D341Med (cell line): ENCODE results near the gene SPNS2.

ENCODE experiments used
- DNase-seq: peaks from one replicate; pipeline ENCODE4 v3.0.0; 2012; ENCODE audit warnings: low spot score

Gene SPNS2

DNA sequence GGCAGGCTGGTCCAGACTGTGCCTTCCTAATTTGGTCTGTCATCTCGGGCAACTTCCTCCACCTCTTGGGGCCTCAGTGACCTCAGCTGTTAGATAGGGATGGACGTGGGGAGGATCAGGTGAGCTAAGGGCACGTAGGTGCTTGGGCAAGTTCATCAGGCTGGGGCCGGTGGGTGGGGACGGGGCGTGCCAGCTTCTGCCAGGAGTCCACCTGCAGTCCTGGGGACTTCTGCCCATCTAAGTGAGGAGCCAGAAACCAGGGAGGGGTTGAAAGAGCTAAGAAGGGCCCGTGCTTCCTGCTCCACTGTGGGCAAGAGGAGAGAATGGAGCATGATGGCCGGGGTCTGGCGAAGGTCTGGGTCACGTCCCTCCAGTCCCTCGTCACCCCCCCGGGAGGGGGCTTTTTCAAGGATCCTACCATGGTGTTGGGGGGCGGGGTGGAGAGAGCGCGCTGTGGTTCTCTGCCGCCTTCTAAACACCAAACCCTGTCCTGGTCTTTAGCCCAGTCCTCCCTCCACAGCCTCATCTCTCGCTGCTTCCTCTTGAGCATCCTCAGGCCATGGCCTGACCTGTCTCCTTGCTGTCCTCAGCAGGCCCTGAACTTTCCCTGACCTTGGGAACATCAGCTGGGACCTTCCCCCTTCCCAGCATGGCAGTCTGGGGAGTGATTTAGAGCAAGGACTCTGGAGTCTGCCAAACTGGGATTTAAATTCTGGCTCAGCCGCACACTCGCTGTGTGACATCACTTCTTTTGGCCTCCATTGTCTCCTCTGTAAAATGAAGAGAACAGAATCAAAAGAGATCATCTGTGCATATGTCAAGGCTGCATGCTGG, 21.6 kb downstream of the SPNS2 start:
- no peak for DNase-seq

DNA sequence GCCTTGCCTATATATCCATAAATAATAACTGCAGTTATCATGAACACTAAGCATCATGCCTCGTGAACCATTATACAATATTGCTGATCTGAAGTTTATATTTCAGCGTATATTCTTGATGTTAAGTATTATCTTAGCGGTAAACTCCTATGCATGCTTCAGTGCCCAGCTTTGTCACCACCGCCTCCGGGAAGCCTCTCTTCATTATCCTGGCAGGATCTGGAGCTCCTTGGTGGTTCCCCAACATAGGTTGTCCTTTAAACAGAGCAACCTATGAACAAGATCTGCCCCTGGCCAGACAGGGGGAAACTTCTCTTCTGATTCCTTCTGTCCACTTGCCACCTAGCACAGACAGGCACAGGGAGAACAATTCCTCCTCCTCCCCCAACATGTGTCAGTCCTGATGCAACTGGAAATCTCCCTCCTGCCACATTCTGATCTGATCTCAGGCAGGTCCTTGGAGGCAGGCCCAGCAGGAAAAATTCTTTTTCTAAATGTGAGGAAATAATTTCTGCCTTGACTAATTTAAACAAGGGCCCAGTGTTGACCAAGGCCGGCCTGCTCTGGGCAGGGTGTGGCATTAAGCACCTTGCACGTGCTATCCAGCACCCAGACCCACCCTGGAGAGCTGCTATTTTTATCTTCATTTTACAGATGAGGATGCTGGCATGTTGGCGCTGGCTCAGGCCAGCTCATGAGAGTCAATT, 22.4 kb downstream of the SPNS2 start:
- DNase-seq: no peak

DNA sequence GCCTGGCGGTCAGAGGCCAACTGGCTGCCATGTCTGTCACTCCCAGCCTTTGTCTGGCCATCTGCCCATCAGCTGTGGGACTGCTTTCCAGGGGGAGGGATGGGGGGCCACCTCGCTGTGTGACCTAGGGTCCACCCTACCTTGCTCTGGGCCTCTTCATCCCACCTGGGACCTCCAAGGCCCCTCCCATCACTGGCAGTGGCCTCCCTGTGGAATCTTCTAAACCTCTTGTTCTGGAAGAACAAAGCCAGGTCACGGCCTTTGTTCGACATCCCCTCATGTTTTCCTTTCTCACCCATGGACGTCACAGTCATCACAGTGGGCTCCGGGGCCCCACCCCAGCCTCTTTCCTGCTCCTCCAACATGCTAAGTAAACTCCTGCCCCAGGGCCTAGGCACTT, 24.0 kb downstream of the SPNS2 start:
- DNase-seq: no peak

GRCh38 chr17:4523946-4524345, 25.3 kb downstream of the SPNS2 start:
- DNase-seq: no peak

DNA sequence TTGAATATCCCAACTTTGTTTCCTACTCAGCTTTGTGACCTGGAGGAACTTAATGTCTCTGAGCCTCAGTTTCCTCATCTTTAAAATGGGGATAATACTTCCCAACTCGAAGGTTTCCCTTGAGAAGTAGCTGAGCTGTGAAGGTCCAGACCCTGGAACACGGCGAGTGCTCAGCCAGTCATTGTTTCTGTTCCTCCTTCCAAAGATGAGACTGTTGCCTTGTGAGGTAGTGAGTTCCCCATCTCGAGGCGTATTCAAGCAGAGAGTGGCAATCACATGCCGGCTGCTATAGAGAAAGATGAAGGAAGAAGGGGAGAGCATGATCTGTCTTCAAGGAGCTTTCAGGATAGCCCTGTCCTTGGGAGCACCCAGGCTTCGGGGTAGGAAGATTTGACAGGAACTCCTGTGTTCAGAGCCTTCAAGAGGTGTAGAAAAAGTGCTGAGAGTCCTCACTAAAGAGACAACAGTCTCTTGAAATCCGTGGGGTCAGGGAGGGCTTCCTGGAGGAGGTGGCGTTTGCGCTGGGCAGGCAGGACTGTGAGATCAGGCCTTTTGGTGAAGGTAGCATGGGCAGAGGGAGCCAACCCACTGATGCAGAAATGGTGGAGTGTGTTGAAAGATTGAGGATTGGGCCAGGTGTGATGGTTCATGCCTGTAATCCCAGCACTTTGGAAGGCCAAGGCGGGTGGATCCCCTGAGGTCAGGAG, 27.2 kb downstream of the SPNS2 start:
- no peak for DNase-seq

DNA sequence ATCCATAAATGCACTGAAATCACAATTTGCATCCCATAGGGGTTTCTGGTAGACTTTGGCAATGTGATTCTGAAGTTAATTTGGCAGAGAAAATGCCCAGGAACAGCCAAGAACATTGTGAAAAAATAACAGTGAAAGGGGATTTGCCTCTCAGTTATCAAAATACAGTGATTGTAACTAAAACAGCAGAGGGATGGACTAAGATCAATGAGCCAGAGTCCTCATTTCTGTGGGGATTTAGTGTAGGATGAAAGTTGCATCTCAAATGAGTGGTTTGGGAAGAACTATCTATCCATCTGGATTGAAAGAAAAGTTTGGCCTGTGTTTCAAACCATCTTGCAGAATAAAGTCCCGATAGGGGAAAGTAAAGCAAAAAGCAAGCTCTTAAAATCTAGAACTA, 28.5 kb downstream of the SPNS2 start:
- no peak for DNase-seq

DNA sequence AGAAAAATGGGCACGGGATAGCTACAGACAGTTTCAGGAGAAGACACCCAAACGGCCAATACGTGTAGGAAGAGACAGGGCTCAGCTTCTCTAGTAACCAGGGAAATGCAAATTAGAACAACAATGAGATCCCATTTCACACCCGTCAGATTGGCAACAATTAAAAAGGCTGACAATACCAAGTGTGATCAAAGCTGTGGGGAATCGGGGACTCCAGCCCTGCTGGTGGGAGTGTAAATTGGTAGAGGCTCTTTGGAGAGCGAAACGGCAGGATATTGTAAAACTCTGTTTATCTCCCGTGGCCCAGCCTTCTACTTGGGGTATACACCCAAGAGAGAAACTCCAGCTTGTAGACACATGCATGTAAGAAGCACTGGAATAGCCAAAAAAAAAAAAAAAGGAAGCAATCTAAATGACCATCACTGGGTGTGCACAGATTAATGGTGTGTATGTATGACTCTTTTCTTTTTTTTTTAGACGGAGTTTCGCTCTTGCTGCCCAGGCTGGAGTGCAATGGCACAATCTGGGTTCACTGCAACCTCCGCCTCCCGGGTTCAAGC, 29.0 kb downstream of the SPNS2 start:
- no peak for DNase-seq

DNA sequence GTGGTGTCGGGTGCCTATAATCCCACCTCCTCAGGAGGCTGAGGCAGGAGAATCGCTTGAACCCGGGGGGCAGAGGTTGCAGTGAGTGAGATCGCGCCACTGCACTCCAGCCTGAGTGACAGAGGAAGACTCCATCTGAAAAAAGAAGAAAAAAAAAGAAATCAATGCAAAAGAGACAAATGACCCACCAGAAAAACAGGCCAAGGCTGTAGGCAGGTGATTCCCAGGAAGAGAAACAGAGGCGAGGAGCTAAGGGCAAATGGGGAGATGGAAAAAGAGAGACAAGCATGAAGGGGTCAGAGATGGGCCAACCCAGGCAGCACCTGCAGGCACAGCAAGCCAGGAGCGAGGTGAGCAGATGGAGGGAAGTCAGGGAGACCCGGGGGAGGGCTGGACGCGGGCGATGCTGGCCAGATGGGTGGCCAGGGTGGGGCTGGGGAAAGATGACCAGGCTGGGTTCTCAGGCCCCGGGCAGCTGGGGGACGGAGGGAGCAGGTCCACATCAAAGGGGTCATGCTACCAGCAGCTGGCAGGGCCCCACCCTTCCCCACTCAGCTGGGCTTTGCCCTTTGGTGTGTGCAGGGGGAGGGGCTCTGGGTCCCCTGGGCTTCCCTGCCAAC, 31.0 kb downstream of the SPNS2 start:
- DNase-seq: no peak

GRCh38 chr17:4530799-4531730, 32.4 kb downstream of the SPNS2 start:
- DNase-seq: no peak

DNA sequence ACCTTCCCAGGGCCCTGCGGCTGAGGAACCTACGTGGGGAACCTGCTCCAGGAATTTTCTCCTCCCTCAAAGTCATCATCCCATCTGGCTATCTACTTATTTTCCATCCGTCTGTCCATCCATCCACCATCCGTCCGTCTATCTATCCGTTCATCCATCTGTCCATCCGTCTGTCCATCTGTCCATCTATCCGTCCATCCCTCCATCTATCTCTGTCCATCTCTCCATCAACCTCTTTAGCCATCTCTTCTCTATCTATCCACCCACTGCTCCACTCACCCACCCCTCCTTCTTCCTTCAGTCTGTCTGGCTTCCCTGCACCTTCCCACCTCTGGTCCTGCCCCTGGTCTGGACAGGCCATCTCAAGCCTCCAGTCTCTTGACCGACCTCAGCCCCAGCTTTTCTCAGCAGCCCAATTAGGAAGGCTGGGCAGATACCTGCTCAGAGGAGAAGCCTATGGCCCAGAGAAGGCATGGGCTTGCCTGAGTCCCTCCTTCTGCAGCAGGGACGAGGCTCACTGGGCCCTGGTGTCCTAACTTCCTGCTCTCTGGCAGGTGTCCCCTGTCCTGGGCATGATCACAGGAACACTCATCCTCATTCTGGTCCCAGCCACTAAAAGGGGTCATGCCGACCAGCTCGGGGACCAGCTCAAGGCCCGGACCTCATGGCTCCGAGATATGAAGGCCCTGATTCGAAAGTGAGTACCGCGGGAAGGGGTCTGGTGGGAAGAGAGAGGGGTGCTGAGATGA, 33.5 kb downstream of the SPNS2 start:
- no peak for DNase-seq

DNA sequence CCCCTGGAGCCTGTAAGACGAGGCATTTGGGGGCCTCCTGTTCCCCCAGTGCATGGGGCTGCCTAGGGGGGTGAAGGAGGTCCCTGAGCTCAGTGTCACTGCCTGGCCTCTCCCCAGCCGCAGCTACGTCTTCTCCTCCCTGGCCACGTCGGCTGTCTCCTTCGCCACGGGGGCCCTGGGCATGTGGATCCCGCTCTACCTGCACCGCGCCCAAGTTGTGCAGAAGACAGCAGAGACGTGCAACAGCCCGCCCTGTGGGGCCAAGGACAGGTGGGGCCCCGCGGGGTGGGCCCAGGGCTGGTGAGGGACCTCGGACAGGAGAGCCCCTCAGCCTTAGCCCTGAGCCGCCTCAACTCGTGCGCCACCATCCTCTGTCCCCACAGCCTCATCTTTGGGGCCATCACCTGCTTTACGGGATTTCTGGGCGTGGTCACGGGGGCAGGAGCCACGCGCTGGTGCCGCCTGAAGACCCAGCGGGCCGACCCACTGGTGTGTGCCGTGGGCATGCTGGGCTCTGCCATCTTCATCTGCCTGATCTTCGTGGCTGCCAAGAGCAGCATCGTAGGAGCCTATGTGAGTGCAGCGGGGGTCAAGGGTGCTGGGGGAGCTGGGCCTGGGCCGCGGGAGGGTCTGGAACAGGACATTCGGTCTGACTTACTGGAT, 34.3 kb downstream of the SPNS2 start:
- DNase-seq: no peak

DNA sequence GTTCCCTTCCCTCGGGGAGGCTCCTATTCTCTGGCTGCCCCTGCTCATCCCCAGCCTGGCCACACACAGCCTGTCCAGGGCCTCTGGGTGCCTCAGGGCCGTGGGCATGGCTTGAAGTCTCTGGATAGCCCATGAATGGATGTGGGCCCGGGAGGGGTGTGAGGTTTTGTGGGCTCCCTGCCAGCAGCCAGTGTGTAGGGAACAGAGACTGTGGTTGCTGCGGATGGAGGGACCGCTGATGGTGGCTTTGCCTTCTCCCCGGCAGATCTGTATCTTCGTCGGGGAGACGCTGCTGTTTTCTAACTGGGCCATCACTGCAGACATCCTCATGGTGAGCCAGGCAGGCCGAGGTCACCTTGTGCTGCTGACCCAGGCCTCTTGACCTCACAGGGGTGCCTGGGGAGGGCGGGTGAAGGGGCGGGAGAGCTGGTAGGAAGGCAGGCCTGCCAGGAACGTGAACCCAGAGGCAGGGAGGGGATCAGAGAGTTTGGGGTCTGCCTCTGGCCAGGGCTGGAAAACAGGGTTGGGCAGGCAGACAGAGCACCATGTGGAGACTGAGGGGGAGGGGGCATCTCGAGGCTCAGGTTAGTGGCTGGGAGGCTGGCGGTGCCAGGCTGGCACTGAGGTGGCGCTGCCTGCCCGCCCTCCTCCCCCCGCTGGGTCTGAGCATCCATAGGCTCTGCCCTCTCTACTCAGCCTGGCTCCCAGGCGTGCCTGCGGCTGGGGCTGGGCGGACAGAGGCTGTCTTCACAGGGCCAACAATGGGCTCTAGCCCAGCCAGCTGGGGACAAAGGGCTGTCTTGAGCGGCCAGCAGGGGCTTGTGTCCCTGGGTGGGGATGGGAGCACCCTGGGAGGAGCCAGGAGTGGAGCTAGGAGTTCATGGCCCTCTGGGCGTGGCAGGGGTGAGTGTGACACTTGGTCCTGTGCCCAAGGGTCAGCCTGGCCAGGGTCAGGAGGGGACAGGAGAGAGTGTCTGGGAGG, 35.1 kb downstream of the SPNS2 start:
- DNase-seq: no peak

DNA sequence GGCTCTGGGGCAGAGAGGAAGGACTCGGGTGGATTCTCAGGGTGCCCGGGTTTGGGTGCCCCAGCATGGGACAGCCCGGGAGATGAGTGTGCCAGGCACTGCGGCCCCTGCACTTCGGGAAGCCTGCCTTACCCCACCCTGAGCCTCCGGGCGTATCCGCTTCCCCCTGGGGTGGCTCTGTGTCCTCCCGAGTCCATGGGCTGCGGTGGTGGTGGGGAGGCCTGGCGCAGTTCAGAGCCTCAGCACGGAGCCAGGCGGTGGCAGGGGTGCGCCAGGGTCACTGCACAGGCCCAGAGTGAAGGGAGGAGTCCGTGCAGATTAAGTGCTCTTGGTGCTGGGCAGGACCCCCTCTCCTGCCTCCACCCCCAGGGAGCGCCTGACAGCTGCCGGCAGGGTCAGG, 35.8 kb downstream of the SPNS2 start:
- no peak for DNase-seq

GRCh38 chr17:4534928-4535666, 36.4 kb downstream of the SPNS2 start:
- no peak for DNase-seq

- DNase-seq: no peak
Observed at GRCh38 chr17:4535667-4536258, 37.1 kb downstream of the SPNS2 start.

DNA sequence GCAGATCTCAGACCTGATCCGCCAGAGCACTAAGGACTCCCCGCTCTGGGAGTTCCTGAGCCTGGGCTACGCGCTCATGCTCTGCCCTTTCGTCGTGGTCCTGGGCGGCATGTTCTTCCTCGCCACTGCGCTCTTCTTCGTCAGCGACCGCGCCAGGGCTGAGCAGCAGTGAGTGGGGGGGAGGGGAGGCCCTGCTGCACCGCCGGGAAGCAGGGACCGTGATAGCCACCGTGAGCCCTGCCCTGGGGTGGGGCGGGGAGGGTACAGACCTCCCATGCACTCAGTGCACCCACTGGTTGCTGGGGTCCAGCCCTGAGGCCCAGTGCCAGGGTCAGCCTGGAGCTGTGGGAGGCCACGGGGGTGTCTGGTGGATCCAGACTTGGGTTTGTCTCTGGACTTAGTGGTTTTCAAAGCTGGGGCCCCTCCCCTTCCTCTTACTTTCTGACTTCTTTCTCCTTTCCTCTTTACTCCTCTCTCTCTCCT, 37.6 kb downstream of the SPNS2 start:
- no peak for DNase-seq

DNA sequence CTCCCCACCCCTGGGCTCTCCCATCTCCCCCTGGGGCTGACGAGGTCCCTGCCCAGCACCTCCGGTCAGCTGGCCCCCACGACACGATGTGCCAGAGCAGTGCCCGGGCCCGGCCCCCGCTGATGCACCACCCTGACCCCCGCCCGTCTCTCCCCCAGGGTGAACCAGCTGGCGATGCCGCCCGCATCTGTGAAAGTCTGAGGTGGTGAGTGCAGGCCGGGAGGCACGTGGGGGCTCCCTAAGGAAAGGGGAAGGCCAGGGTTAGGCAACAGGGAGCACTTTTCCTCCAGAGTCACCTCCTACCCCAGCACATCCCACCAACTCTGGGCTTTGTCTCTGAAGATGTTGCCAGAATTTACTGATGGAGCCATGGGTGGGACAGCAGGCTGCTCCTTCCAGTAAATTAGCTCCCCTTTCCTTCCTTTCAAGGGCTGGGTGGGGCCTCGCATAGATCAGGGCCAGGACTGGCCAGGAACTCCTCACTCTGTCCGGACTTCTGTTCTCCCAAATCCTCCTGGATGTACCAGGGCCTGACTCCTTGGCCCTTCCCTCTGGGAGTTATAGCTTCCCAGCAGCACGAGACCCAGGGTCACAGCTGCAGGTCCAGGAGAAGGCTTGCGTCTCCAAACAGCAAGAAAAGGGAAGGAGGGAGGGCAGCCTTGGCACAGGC, 38.2 kb downstream of the SPNS2 start:
- no peak for DNase-seq
